Chondrocyte (in vitro differentiated cells): Measurements from ENCODE around the gene CDK19. TPM values are rescaled to one million over a fixed set of nuclear protein-coding genes. Genes with fewer than 3 reads are reported as not detected.
"Not testable (repeated sequence)": the region's sequence is repeated elsewhere in the genome, so short reads cannot be mapped to it uniquely, and the experiment has no call there.

Experiments
- DNase-seq: peaks from one replicate; pipeline ENCODE4 v3.0.0; 2021; ENCODE audit warnings: mixed read lengths, low spot score
- H3K27ac Mint-ChIP-seq: one replicate; pipeline ENCODE4 v1.8.0; 2021; ENCODE audit warnings: mild to moderate bottlenecking, moderate library complexity, mixed read lengths; ENCODE audit not compliant: unreplicated experiment
- H3K27me3 Mint-ChIP-seq: 2 replicates; pipeline ENCODE4 v1.8.0; 2021; ENCODE audit warnings: low read depth, mixed read lengths
- H3K36me3 Mint-ChIP-seq: 2 replicates; pipeline ENCODE4 v1.8.0; 2021; ENCODE audit warnings: low read depth, mixed read lengths
- H3K4me1 Mint-ChIP-seq: 2 replicates; pipeline ENCODE4 v1.8.0; 2021; ENCODE audit warnings: low read depth, mild to moderate bottlenecking, mixed read lengths
- H3K4me3 Mint-ChIP-seq: one replicate; pipeline ENCODE4 v1.8.0; 2021; ENCODE audit warnings: mild to moderate bottlenecking, moderate library complexity, mixed read lengths; ENCODE audit not compliant: unreplicated experiment
- H3K9me3 Mint-ChIP-seq: 2 replicates; pipeline ENCODE4 v1.8.0; 2021; ENCODE audit warnings: low read depth, mixed read lengths
- total RNA-seq: library from RNA; stranded (reverse); gene quantifications from 3 replicates; pipeline ENCODE4 v1.2.1, GENCODE V29; 2021
- TF ChIP-seq, protein P1 (sequence below): fragments of 200-600 bp; sonication (generic); IDR thresholded peaks from 2 replicates; pipeline ENCODE4 v1.5.0; 2021; ENCODE audit warnings: antibody characterized with exemption, mild to moderate bottlenecking, moderate library complexity

Gene CDK19
- total RNA-seq, 1 donor from 2014 or later = 21.6 TPM

DNA sequence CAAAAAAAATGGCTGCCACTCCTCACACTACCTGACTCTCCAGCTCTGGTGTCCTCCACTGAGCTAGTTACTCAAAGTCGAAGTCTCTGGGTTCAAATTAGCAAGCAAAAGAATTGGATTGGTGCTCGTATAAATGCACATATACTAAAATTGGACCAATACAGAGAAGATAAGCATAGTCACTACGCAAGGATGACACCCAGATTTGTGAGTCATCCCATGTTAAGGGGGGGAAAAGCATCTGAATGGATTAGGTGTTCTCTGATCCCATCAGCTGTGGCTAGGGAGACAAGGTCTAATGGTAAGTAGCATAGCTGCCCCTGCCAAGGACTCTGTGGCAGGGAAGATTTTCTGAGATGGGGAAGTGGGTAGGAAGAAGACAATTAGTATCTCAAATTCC, 41.0 kb upstream of the CDK19 start:
- no peak for DNase-seq
- Mint-ChIP-seq H3K4me3 (no peak overlapping the region), H3K27me3 (no peaks in the 10 kb centered on the region), H3K4me1 (no peaks in the 10 kb centered on the region), H3K9me3 (no peaks in the 10 kb centered on the region), H3K27ac (no peak overlapping the region), H3K36me3 (no peaks in the 10 kb centered on the region)
- TF ChIP-seq, protein P1, sequence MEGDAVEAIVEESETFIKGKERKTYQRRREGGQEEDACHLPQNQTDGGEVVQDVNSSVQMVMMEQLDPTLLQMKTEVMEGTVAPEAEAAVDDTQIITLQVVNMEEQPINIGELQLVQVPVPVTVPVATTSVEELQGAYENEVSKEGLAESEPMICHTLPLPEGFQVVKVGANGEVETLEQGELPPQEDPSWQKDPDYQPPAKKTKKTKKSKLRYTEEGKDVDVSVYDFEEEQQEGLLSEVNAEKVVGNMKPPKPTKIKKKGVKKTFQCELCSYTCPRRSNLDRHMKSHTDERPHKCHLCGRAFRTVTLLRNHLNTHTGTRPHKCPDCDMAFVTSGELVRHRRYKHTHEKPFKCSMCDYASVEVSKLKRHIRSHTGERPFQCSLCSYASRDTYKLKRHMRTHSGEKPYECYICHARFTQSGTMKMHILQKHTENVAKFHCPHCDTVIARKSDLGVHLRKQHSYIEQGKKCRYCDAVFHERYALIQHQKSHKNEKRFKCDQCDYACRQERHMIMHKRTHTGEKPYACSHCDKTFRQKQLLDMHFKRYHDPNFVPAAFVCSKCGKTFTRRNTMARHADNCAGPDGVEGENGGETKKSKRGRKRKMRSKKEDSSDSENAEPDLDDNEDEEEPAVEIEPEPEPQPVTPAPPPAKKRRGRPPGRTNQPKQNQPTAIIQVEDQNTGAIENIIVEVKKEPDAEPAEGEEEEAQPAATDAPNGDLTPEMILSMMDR = no peak

DNA sequence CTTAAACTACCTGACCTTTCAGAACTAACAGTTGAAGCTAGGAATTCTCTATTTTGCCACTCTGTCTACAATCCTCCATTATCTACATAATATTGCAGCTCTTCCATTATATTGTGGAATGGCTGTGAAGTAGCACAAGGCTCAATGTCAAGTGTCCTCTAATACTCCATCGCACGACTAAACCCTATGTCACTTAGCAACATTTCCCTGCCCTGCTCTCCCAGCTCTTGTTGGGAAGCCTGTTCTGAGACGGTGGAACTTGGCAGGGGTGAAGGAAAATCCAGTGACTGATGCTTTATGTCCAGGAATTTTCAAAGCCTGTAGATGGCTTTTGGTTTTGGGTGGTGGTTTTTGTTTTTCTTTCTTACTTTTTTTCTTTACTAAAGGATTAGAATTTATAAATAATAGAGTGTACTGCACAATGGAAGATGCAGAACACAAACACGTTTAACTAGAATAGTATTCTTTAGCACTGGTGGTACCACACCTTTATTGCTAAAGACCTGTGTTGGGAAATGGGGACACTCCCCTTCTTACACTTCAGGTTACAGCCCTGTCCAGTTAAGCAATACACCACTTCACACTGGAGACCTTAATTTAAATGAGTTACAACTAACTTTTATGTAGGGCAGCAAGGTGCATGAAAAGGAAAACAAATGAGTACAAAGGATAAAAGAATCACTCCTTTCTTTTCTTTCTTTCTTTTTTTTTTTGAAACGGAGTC, 38.6 kb upstream of the CDK19 start:
- H3K4me3 Mint-ChIP-seq = no peak overlapping the region
- TF ChIP-seq, protein P1 = no peak
- no peaks in the 10 kb centered on the region for H3K36me3 Mint-ChIP-seq
- no peaks in the 10 kb centered on the region for H3K9me3 Mint-ChIP-seq
- no peak for DNase-seq
- no peaks in the 10 kb centered on the region for H3K27me3 Mint-ChIP-seq
- no peak overlapping the region for H3K27ac Mint-ChIP-seq
- no peaks in the 10 kb centered on the region for H3K4me1 Mint-ChIP-seq

DNA sequence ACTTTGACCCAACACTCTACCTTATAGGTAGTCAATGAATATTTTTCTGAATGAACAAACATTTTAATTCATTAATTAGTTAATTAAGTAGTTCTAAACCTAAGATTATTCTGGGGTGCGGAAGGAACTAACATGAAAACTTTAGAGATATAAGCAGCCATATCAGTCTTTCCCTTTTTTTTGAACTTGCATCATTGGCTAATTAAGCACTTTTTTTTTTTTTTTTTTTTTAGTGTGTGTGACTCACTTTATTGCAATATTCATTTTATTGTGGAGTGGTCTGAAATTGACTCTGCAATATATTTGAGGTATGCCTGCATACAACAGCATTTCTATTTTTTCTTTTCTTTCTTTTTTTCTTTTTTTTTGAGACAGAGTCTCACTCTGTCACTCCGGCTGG, 37.5 kb upstream of the CDK19 start:
- Mint-ChIP-seq H3K4me1 (no peaks in the 10 kb centered on the region), H3K27ac (no peak overlapping the region), H3K27me3 (no peaks in the 10 kb centered on the region), H3K9me3 (no peaks in the 10 kb centered on the region), H3K36me3 (no peaks in the 10 kb centered on the region), H3K4me3 (no peak overlapping the region)
- no peak for DNase-seq
- TF ChIP-seq, protein P1 = no peak

DNA sequence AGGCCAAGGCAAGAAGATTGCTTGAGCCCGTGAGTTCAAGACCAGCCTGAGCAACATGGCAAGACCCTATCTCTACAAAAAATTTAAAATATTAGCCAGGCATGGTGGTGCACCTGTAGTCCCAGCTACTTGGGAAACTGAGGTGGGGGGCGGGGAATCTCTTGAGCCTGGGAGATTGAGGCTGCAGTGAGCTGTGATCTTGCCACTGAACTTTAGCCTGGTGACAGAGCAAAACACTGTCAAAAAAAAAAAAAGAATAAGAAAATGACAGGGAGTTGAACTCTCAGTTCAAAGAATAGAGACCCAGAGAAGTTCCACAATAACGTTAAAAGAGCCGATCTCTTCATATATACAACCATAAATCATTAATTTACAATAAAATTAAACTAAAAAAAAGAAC, 34.5 kb upstream of the CDK19 start:
- Mint-ChIP-seq H3K4me3 (no peak overlapping the region), H3K27ac (no peak overlapping the region), H3K36me3 (no peaks in the 10 kb centered on the region), H3K4me1 (no peaks in the 10 kb centered on the region), H3K9me3 (no peaks in the 10 kb centered on the region), H3K27me3 (no peaks in the 10 kb centered on the region)
- DNase-seq = no peak
- TF ChIP-seq, protein P1 = no peak

DNA sequence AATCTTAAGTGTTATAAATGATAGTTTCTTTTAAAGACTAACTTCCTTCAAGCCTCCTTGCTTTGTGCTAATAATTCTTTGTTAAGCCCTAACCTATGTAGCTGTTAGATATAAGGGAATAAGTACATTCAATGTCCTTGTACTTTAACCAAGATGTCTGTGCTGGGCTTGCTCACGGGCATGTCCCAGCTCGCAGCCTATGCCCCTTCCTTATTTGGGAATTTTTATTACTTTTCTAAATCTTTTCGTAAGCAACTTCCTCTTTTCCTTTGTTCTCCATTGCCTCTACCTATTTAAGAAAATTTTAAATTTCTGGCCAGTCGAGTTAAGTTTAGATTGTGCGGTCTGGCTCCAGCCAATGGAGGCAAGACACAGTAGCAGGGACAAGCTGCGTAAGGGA, 26.0 kb upstream of the CDK19 start:
- Mint-ChIP-seq H3K4me1 (no peaks in the 10 kb centered on the region), H3K36me3 (no peaks in the 10 kb centered on the region), H3K27ac (no peak overlapping the region), H3K27me3 (no peaks in the 10 kb centered on the region), H3K4me3 (no peak overlapping the region), H3K9me3 (no peaks in the 10 kb centered on the region)
- TF ChIP-seq, protein P1 = no peak
- no peak for DNase-seq

DNA sequence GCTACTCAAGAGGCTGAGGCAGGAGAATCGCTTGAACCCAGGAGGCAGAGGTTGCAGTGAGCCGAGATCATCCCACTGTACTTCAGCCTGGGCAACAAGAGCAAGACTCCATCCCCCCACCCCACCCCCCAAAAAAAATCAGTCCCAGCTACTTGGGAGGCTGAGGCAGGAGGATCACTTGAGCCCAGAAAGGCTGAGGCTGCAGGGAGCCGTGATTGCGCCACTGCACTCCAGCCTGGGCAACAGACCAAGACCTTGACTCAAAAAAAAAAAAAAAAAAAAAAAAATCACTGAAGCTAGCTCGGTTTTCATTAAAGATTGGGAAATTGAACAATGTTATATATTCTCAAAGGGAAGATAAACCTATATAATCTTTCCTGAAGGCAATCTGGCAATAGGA, 20.5 kb upstream of the CDK19 start:
- H3K36me3 Mint-ChIP-seq, DNase-seq, H3K4me3 Mint-ChIP-seq: not testable (repeated sequence)

More for the DNA sequence above, 20.5 kb upstream of the CDK19 start:
- not testable (repeated sequence) for H3K9me3 Mint-ChIP-seq, H3K4me1 Mint-ChIP-seq, H3K27ac Mint-ChIP-seq, H3K27me3 Mint-ChIP-seq
